Peyer's patch (tissue), 4 donors: ENCODE measurements around the gene MTIF3. TPM values are rescaled to one million over a fixed set of nuclear protein-coding genes. Genes with fewer than 3 reads are reported as not detected.

ENCODE experiments used
- DNase-seq, 3 donors: peaks; one replicate each; pipeline ENCODE4 v3.0.0-alpha.2; 2017 to 2019
- H3K27ac ChIP-seq, 4 donors: fragments of 200-600 bp; sonication (generic); one replicate each; pipeline ENCODE4 v1.5.1; 2016 to 2019
- H3K27me3 ChIP-seq, 2 donors: fragments of 200-600 bp; sonication (generic); one replicate each; pipeline ENCODE4 v1.5.1; 2019
- H3K36me3 ChIP-seq, 3 donors: fragments of 200-600 bp; sonication (generic); one replicate each; pipeline ENCODE4 v1.5.1; 2016 to 2019
- H3K4me1 ChIP-seq, 4 donors: fragments of 200-600 bp; sonication (generic); one replicate each; pipeline ENCODE4 v1.5.1; 2016 to 2019
- H3K4me3 ChIP-seq, 4 donors: fragments of 200-600 bp; sonication (generic); 1 replicate in 3 of 4; 2 replicates in 1 of 4; pipeline ENCODE4 v1.5.1; 2016 to 2019; ENCODE audit warnings: mild to moderate bottlenecking in 1 of 4
- H3K9me3 ChIP-seq, 4 donors: fragments of 200-600 bp; sonication (generic); one replicate each; pipeline ENCODE4 v1.5.1; 2016 to 2019; ENCODE audit warnings: mild to moderate bottlenecking in 1 of 4
- CTCF ChIP-seq, 6 experiments: fragments of 450-650 bp in 4 of 6; fragments of 200-600 bp in 2 of 6; sonication (generic) in 1 of 6; IDR thresholded peaks; one replicate each; pipeline ENCODE4 v1.5.1; 2017 to 2019; ENCODE audit warnings: antibody characterized with exemption in 6 of 6, mild to moderate bottlenecking in 3 of 6, moderate library complexity in 1 of 6
- POLR2A ChIP-seq, 2 donors: fragments of 450-650 bp; IDR thresholded peaks; one replicate each; pipeline ENCODE4 v1.5.1; 2017; ENCODE audit warnings: antibody characterized with exemption in 2 of 2, mild to moderate bottlenecking in 2 of 2, moderate library complexity in 2 of 2
- total RNA-seq, 4 donors: library from RNA; depleted of rRNA; stranded (reverse); fragments of >200 nt; gene quantifications; one replicate each; pipeline ENCODE4 v1.1.0, GENCODE V29; 2016

Gene MTIF3
- total RNA-seq, 4 donors from 2014 or later, result 78.6 to 150 (median 86.4) TPM

DNA sequence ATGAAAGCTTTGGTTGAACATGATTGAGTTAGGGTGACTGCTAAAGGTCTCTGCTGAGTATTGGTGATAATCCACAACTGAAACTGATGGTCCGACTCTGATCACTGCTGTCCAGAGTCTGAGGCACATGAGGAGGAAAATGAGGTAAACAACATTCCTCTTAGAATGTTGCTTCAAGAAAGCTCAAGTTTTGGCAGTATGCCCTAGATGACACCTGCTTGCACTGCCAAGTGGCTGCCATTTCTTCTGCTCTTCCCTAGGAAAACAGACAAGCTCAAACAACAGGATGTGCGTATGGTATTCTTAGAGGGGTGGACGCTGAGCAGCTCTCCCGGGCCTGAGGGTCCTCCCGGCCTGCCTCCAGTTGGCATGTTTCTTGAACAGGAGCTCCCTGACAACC is 15.2 kb upstream of the MTIF3 start:
- H3K4me3 ChIP-seq, result no peak overlapping the region
- H3K9me3 ChIP-seq, result no peaks in the 10 kb centered on the region
- H3K4me1 ChIP-seq, result no peaks in the 10 kb centered on the region
- no peak for DNase-seq
- TF ChIP-seq CTCF (IDR thresholded peaks at IDR 0.05), result no peak
- TF ChIP-seq POLR2A (IDR thresholded peaks at IDR 0.05), result no peak
- no peaks in the 10 kb centered on the region for H3K27me3 ChIP-seq
- H3K36me3 ChIP-seq, result no peaks in the 10 kb centered on the region
- no peak overlapping the region for H3K27ac ChIP-seq

DNA sequence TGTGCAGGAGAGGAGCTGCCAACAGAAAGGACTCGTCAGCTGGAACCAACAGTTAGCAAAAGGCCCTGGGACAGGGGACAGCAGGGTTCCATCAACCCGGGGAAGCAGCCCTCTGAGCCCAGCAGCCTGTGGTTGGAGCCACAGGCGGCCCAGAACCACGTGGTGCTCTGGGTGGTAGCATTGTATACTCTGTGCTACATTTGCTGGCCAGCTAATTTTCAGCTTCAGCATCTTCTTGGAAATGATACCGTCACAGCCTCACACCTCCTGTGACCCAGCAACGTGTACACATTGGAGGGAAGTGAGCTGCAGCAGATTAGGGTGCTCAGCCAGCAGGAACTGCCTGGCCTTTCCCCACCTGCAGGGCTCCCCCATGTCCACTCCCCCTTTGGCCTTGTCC is 13.1 kb upstream of the MTIF3 start:
- Histone ChIP-seq H3K9me3 (no peaks in the 10 kb centered on the region), H3K4me1 (no peaks in the 10 kb centered on the region), H3K4me3 (no peak overlapping the region), H3K27ac (no peak overlapping the region), H3K36me3 (no peaks in the 10 kb centered on the region), H3K27me3 (no peaks in the 10 kb centered on the region)
- no peak for TF ChIP-seq POLR2A (IDR thresholded peaks at IDR 0.05)
- no peak for TF ChIP-seq CTCF (IDR thresholded peaks at IDR 0.05)
- no peak for DNase-seq

DNA sequence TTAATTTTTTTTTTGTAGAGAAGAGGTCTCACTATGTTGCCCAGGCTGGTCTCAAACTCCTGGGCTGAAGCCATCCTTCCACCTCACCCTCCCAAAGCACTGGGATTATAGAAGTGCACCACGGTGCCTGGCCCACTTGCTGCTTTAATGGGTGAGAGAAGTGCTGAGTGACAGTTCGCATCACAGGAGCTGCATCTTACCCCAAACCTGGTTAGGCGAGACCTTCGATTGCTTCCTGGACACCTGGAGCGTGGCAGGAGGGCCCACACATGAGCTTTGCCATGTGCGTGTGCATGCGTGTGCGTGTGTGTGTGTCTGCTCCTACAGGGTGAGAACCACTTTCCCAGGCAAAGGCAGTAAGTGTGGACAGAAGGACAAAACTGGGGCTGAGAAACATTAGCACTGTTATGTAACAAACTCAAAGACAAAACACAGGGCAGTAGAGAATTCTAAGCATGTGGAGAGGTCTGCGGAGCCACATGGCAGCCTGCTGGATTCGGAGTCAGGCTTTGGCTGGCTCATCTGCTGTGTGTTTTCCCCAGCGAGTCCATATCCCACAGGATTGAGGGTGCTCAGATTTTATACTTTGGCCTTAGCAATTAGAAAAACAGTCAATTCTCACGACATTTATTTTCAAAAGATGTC is 11.7 kb upstream of the MTIF3 start:
- Histone ChIP-seq H3K27ac (no peak overlapping the region), H3K9me3 (no peaks in the 10 kb centered on the region), H3K27me3 (no peaks in the 10 kb centered on the region), H3K36me3 (no peaks in the 10 kb centered on the region), H3K4me1 (no peaks in the 10 kb centered on the region), H3K4me3 (no peak overlapping the region)
- no peak for DNase-seq
- TF ChIP-seq CTCF (IDR thresholded peaks at IDR 0.05), result no peak
- no peak for TF ChIP-seq POLR2A (IDR thresholded peaks at IDR 0.05)

DNA sequence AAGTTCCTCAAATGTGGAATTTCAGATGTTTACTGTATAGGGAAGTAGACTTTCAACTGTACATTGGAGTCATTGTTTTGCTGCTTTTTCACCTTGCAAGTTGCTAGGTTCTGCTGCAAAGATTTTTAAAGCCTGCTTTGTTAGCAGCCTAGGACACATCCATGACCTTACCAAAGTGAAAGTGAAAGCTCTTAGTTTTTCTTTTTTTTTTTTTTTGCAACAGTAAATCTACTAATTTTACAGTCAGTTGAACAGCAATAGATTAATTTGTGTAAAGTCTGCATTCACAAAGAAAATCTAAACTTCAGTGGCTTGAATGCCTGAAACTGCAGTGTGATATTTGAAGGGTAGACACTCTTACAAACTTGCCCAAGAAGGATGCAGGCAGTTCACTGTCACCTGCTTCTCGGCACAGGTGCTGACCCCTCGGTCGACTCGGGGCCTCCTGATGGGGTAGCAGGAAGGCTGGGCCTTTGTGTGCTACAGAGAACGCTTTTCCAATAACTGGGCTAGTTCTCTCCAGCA is 5.0 kb upstream of the MTIF3 start:
- Histone ChIP-seq H3K27me3 (no peaks in the 10 kb centered on the region), H3K36me3 (no peaks in the 10 kb centered on the region), H3K9me3 (no peaks in the 10 kb centered on the region), H3K4me1 (peaks cover 0 to 5% (median 0%) of the 10 kb centered on the region in 4 donors), H3K4me3 (peak overlapping the region; percentile 2 to 39 (median 28)), H3K27ac (peak overlapping the region in 3 of 4 donors; percentile 24 to 63 (median 62))
- TF ChIP-seq POLR2A (IDR thresholded peaks at IDR 0.05) (no peak), CTCF (IDR thresholded peaks at IDR 0.05) (no peak)
- no peak for DNase-seq

- Histone ChIP-seq H3K36me3 (no peaks in the 10 kb centered on the region), H3K4me3 (peak overlapping the region; percentile 63 to 82 (median 73)), H3K27ac (peak overlapping the region; percentile 96 to 99 (median 98)), H3K9me3 (no peaks in the 10 kb centered on the region), H3K4me1 (peaks cover 0 to 19% (median 8%) of the 10 kb centered on the region in 4 donors), H3K27me3 (no peaks in the 10 kb centered on the region)
- TF ChIP-seq POLR2A (IDR thresholded peaks at IDR 0.05) (peak; percentile 43 to 78), CTCF (IDR thresholded peaks at IDR 0.05) (peak in 1 of 6 experiments; percentile 0)
- DNase-seq, result peak; percentile 43 to 77 (median 70)
These were observed 632 bp upstream of the MTIF3 start for GRCh38 chr13:27450921-27451471.
